Endothelial cell of umbilical vein (primary cell): ENCODE data around the gene METTL26. TPM values are rescaled to one million over a fixed set of nuclear protein-coding genes. Genes with fewer than 3 reads are reported as not detected.

ENCODE experiments used
- BruUV-seq: library from RNA; stranded (reverse); fragments of 400-500 nt; replicated peaks from 2 replicates; lab custom pipeline; 2021; lab: Mats Ljungman, UMichigan
- CTCF ChIA-PET: fragments of 300-600, 350-600 bp; sonication (Branson Sonifier 250); formaldehyde crosslinking; loops from one replicate; lab custom pipeline; 2021; ENCODE audit warnings: antibody characterized with exemption, inconsistent platforms; lab: Charles Lee
- POLR2A ChIA-PET: fragments of 300-600, 350-600 bp; sonication (Branson Sonifier 250); formaldehyde crosslinking; loops from one replicate; lab custom pipeline; 2021; ENCODE audit warnings: antibody characterized with exemption, inconsistent platforms; lab: Charles Lee
- DNase-seq: peaks from one replicate; pipeline ENCODE4 v3.0.0-alpha.2; 2011; ENCODE audit warnings: low read depth, low spot score
- FAIRE-seq: peaks from 2 replicates; lab custom pipeline; 2011; peaks lifted over from hg19 to GRCh38; lab: Jason Lieb, UNC
- H2AFZ ChIP-seq: 2 replicates; pipeline ENCODE4 v1.6.0; 2012; ENCODE audit warnings: low read depth, low read length, control low read depth, inconsistent platforms
- H3K27ac ChIP-seq: 2 replicates; pipeline ENCODE4 v1.5.1; 2011; ENCODE audit warnings: low read depth, mild to moderate bottlenecking, control low read depth, low read length, moderate library complexity; ENCODE audit not compliant: insufficient read depth
- H3K27me3 ChIP-seq, 2 experiments: 2 replicates each; pipeline versions ENCODE4 v1.6.0 to v1.6.1; 2011; ENCODE audit warnings: low read length in 2 of 2, mixed read lengths in 1 of 2; ENCODE audit not compliant: control insufficient read depth in 2 of 2, insufficient read depth in 2 of 2
- H3K36me3 ChIP-seq, 2 experiments: 2 replicates in 1 of 2; 3 replicates in 1 of 2; pipeline ENCODE4 v1.5.1; 2011; ENCODE audit warnings: low read length in 2 of 2, mild to moderate bottlenecking in 1 of 2, moderate library complexity in 1 of 2; ENCODE audit not compliant: control insufficient read depth in 2 of 2, insufficient read depth in 2 of 2; ENCODE audit errors: extremely low read depth in 1 of 2
- H3K4me1 ChIP-seq: 3 replicates; pipeline ENCODE4 v1.5.1; 2011; ENCODE audit warnings: mild to moderate bottlenecking, low read length; ENCODE audit not compliant: control insufficient read depth, insufficient read depth; ENCODE audit errors: extremely low read depth
- H3K4me2 ChIP-seq: 2 replicates; pipeline ENCODE4 v1.6.1; 2011; ENCODE audit warnings: low read length, control low read depth, mixed read lengths; ENCODE audit not compliant: insufficient read depth
- H3K4me3 ChIP-seq, 3 experiments: fragments of 200-600 bp in 1 of 3; sonication (generic), shearing (Covaris generic) in 1 of 3; replicated peaks in 1 of 3; 2 replicates each; pipeline ENCODE4 v1.5.1; 2011 to 2016; ENCODE audit warnings: control low read depth in 3 of 3, low read length in 3 of 3, mild to moderate bottlenecking in 2 of 3, inconsistent platforms in 1 of 3, low read depth in 1 of 3, moderate library complexity in 1 of 3; ENCODE audit not compliant: insufficient read depth in 1 of 3
- H3K79me2 ChIP-seq: 2 replicates; pipeline ENCODE4 v1.6.0; 2012; ENCODE audit warnings: low read length, inconsistent platforms; ENCODE audit not compliant: control insufficient read depth, insufficient read depth
- H3K9ac ChIP-seq: replicated peaks from 2 replicates; pipeline ENCODE3; 2011; ENCODE audit warnings: low read length, control low read depth; ENCODE audit not compliant: insufficient read depth; ENCODE audit errors: extremely low read depth
- H3K9me1 ChIP-seq: replicated peaks from 3 replicates; pipeline ENCODE4 v1.6.0; 2011; ENCODE audit warnings: mild to moderate bottlenecking, low read length; ENCODE audit not compliant: control insufficient read depth, insufficient read depth; ENCODE audit errors: extremely low read depth
- H3K9me3 ChIP-seq: replicated peaks from 2 replicates; pipeline ENCODE4 v1.5.1; 2012; ENCODE audit warnings: low read length, inconsistent platforms; ENCODE audit not compliant: control insufficient read depth, insufficient read depth
- H4K20me1 ChIP-seq: replicated peaks from 2 replicates; pipeline ENCODE3; 2011; ENCODE audit warnings: mild to moderate bottlenecking, low read length; ENCODE audit not compliant: control insufficient read depth, insufficient read depth; ENCODE audit errors: extremely low read depth
- EZH2 ChIP-seq: IDR thresholded peaks from 2 replicates; pipeline ENCODE4 v1.6.1; 2012; ENCODE audit warnings: borderline replicate concordance, low read depth, mild to moderate bottlenecking, moderate library complexity, low read length, inconsistent platforms; ENCODE audit not compliant: severe bottlenecking
- FOS ChIP-seq: IDR thresholded peaks from 2 replicates; pipeline ENCODE4 v1.6.1; 2011; ENCODE audit warnings: mild to moderate bottlenecking, low read length, moderate library complexity, borderline replicate concordance; ENCODE audit not compliant: insufficient read depth
- GATA2 ChIP-seq: IDR thresholded peaks from 2 replicates; pipeline ENCODE4 v1.7.0; 2011; ENCODE audit warnings: low read depth, mild to moderate bottlenecking, moderate library complexity, mixed read lengths, low read length; ENCODE audit not compliant: insufficient read length, insufficient read depth
- JUN ChIP-seq: IDR thresholded peaks from 2 replicates; pipeline ENCODE4 v1.6.1; 2011; ENCODE audit warnings: borderline replicate concordance, low read depth; ENCODE audit not compliant: insufficient read length, insufficient read depth
- MYC ChIP-seq: IDR thresholded peaks from one replicate; pipeline ENCODE4 v1.6.1; 2011; ENCODE audit warnings: mild to moderate bottlenecking, low read depth, low read length
- POLR2A ChIP-seq: IDR thresholded peaks from 2 replicates; pipeline ENCODE4 v1.6.1; 2012; ENCODE audit warnings: low read depth, mild to moderate bottlenecking, control low read depth, low read length
- POLR2AphosphoS5 ChIP-seq: IDR thresholded peaks from 2 replicates; pipeline ENCODE4 v1.6.1; 2012; ENCODE audit warnings: low read depth, mild to moderate bottlenecking, control low read depth, low read length, moderate library complexity; ENCODE audit not compliant: insufficient read depth
- dilution Hi-C: fragments of 300-500 bp; cut with MboI; formaldehyde crosslinking; loops from one replicate; pipeline ENCODE4 v1.15.0; 2019; ENCODE audit warnings: low sequenced_read_pairs; ENCODE audit not compliant: extremely low pct_ligation_motif_present
- intact Hi-C: fragments of 100-400 bp; cut with micrococcal nuclease; formaldehyde crosslinking; loops from one replicate; pipeline ENCODE4 v1.10.0; 2022
- polyA plus RNA-seq, 4 experiments: library from polyadenylated mRNA; depleted of rRNA in 3 of 4; stranded (reverse) in 3 of 4; unstranded in 1 of 4; fragments of >200 nt; gene quantifications; 2 replicates each; pipeline versions ENCODE4 v1.2.1 to v1.2.3, GENCODE V29; 2011 to 2012; ENCODE audit warnings: missing spikeins in 1 of 4
- total RNA-seq: library from RNA; stranded (reverse); gene quantifications from 2 replicates; pipeline ENCODE4 v1.2.3, GENCODE V29; 2021
- TF ChIP-seq, protein P1 (sequence below), 2 donors: IDR thresholded peaks; 1 replicate in 1 of 2; 2 replicates in 1 of 2; pipeline ENCODE4 v1.5.1; 2011; ENCODE audit warnings: low read length in 2 of 2, mild to moderate bottlenecking in 2 of 2, moderate library complexity in 2 of 2, control low read depth in 1 of 2, inconsistent platforms in 1 of 2, low read depth in 1 of 2; ENCODE audit not compliant: insufficient read depth in 1 of 2; ENCODE audit errors: extremely low read depth in 1 of 2

METTL26 gene
- total and polyA plus RNA-seq, 2 donors (not counting 3 experiments of a cell fraction or from before 2014, with no cell fraction given) = 114 to 138 TPM

DNA sequence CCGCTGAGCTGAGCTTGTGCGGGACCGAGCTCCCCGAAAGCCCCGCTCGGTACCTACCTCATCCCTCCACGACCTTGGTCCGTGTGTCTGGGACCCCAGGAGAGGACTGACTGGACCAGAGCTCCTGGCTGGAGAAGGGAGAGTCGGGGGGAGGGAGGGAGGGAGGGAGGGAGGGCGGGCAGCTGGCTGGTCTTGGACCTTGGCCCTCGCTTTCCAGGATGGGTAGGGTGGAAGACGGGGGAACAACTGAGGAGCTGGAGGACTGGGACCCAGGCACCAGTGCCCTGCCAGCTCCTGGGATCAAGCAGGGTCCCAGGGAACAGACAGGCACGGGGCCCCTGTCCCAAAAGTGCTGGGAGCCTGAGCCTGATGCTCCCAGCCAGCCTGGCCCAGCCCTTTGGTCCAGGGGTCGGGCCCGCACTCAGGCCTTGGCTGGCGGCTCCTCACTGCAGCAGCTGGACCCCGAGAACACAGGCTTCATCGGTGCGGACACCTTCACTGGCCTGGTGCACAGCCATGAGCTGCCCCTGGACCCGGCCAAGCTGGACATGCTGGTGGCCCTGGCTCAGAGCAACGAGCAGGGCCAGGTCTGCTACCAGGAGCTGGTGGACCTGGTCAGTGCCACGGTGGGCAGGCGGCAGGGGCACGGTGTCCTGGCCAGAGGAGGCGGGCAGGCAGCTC lies 39.9 kb upstream of the METTL26 start:
- peaks cover 3% of the 10 kb centered on the region for H3K4me1 ChIP-seq
- no peaks in the 10 kb centered on the region for H3K9me3 ChIP-seq
- POLR2A ChIA-PET = no interaction called here
- TF ChIP-seq POLR2AphosphoS5 = no peak
- peak overlapping the region in 1 of 3 experiments; percentile 28 for H3K4me3 ChIP-seq
- no peaks in the 10 kb centered on the region for H4K20me1 ChIP-seq
- CTCF ChIA-PET = interaction anchor here (0.9 to 1.5 kb wide), 5 partner anchors 8 to 97 kb away, joined by 3 to 6 read pairs (median 3); partner anchors contain the start of genes METTL26 and RHOT2
- H3K36me3 ChIP-seq = peaks cover 4 to 23% of the 10 kb centered on the region in 2 experiments
- peak overlapping the region; percentile 43 for H3K4me2 ChIP-seq
- H2AFZ ChIP-seq = peak overlapping the region; percentile 30
- intact Hi-C loops = no loop called here
- peaks cover 6% of the 10 kb centered on the region for H3K79me2 ChIP-seq
- no peak for DNase-seq
- dilution Hi-C loops = no loop called here
- no peaks in the 10 kb centered on the region for H3K27me3 ChIP-seq
- no peaks in the 10 kb centered on the region for H3K9me1 ChIP-seq
- no peak overlapping the region for H3K9ac ChIP-seq
- no peak overlapping the region for H3K27ac ChIP-seq
- FAIRE-seq = no peak
- BruUV-seq = no TSS peak

DNA sequence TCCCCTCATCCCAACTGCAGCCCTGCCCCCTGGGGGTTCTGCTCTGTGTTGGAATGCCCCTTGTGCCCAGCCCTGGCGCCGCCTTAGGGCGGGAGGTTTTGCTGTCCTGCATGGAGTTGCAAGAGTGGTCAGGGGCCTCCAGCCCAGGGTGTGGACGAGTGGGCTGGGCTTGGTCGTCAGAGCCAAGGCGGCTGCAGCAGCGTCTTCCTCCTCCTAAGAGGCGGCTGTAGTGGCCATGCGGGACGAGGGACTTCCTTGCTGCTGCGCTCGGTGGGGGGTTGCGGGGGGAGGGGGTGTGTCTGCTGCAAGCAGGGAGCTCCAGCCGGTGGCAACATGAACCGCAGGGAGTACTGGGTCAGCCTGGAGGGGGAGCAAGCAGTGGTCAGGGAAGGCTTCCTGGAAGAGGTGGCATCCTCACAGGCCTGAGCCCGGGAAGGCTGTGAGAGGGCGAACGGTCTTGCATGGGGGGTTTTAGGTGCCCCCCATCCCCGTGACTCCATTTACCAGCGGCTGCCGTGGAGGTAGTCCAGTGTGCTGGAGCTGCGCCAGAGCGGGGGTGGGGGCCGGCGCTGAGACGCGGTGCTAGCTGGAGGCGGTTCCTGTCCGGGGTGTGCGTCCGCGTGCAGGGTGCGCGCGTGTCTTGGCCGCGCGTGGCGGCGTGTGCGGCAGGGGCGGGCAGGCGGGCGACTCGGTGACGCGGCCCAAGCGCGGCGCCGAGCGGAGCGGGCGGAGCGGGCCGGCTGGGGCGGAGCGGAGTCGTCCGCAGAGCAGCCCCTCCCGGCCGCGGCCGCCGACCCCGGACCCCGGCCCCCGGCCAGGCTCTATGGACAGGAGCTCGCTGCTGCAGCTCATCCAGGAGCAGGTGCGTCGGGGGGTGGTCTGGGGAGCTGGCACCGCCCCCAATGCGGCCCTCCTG lies 39.1 kb upstream of the METTL26 start, which contains the start of gene RHBDL1:
Gene RHBDL1, plus strand, starts transcription at position 704 of the 916 bp plus-strand sequence. Its CDS starts 120 bp downstream, at position 824.
- Histone ChIP-seq H3K9me3 (no peaks in the 10 kb centered on the region), H3K27ac (no peak within 1 kb of the TSS), H2AFZ (peak within 1 kb of the TSS; percentile 30), H3K79me2 (peaks cover 2% of the 10 kb centered on the region), H3K27me3 (no peaks in the 10 kb centered on the region), H3K36me3 (peaks cover 5 to 30% of the 10 kb centered on the region in 2 experiments), H3K4me1 (no peaks in the 10 kb centered on the region), H3K4me3 (peak within 1 kb of the TSS in 1 of 3 experiments; percentile 28), H3K4me2 (peak within 1 kb of the TSS; percentile 43), H3K9me1 (no peaks in the 10 kb centered on the region), H4K20me1 (no peaks in the 10 kb centered on the region), H3K9ac (no peak within 1 kb of the TSS)
- CTCF ChIA-PET = interaction anchor here (0.9 to 1.5 kb wide), 6 partner anchors 7 to 96 kb away, joined by 3 to 6 read pairs (median 4); partner anchors contain the start of genes METTL26 and RHOT2
- DNase-seq (no peak), FAIRE-seq (no peak)
- POLR2A ChIA-PET = interaction anchor here (0.6 kb wide), 1 partner anchor 53 kb away, joined by 3 read pairs; no protein-coding TSS in a partner anchor
- intact Hi-C loops = no loop called here
- no TSS peak for BruUV-seq
- dilution Hi-C loops = no loop called here
- peak; percentile 58 for TF ChIP-seq POLR2AphosphoS5
- TF ChIP-seq GATA2 = no peak
- no peak for TF ChIP-seq MYC
- no peak for TF ChIP-seq POLR2A
- TF ChIP-seq, protein P1, sequence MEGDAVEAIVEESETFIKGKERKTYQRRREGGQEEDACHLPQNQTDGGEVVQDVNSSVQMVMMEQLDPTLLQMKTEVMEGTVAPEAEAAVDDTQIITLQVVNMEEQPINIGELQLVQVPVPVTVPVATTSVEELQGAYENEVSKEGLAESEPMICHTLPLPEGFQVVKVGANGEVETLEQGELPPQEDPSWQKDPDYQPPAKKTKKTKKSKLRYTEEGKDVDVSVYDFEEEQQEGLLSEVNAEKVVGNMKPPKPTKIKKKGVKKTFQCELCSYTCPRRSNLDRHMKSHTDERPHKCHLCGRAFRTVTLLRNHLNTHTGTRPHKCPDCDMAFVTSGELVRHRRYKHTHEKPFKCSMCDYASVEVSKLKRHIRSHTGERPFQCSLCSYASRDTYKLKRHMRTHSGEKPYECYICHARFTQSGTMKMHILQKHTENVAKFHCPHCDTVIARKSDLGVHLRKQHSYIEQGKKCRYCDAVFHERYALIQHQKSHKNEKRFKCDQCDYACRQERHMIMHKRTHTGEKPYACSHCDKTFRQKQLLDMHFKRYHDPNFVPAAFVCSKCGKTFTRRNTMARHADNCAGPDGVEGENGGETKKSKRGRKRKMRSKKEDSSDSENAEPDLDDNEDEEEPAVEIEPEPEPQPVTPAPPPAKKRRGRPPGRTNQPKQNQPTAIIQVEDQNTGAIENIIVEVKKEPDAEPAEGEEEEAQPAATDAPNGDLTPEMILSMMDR (IDR thresholded peaks at IDR 0.05; ENCODE audit: extremely low read depth in 1 of 2, insufficient read depth in 1 of 2, low read depth in 1 of 2, low read length in 2 of 2) = no peak
- no peak for TF ChIP-seq FOS
- TF ChIP-seq EZH2 = no peak
- no peak for TF ChIP-seq JUN
